OCI-LY3 (cell line): ENCODE data around the gene S100A6.

Experiments
- H2AFZ ChIP-seq: fragments of 200-600, 300-600 bp; shearing (Covaris generic); 2 replicates; pipeline ENCODE4 v1.6.0; 2014; ENCODE audit warnings: antibody characterized with exemption, low read depth, low read length
- H3K27ac ChIP-seq: fragments of 200-600, 300-600 bp; sonication (generic); 2 replicates; pipeline ENCODE4 v1.5.1; 2014; ENCODE audit warnings: mild to moderate bottlenecking, low read length, moderate library complexity, mixed read lengths
- H3K27me3 ChIP-seq: fragments of 200-600, 300-600 bp; sonication (generic); 2 replicates; pipeline ENCODE4 v1.6.1; 2014; ENCODE audit warnings: low read depth, low read length, mixed read lengths
- H3K36me3 ChIP-seq: fragments of 200-600, 300-600 bp; sonication (generic); replicated peaks from 2 replicates; pipeline ENCODE3; 2014; ENCODE audit warnings: low read depth, low read length, mixed read lengths
- H3K4me1 ChIP-seq: fragments of 300-600, 200-600 bp; sonication (generic); 2 replicates; pipeline ENCODE4 v1.6.1; 2014; ENCODE audit warnings: low read length, mixed read lengths
- H3K4me2 ChIP-seq: fragments of 200-600, 300-600 bp; sonication (generic); 2 replicates; pipeline ENCODE4 v1.6.1; 2014; ENCODE audit warnings: low read length, mixed read lengths
- H3K4me3 ChIP-seq: fragments of 300-600, 200-600 bp; sonication (generic); 2 replicates; pipeline ENCODE4 v1.5.1; 2014; ENCODE audit warnings: antibody characterized with exemption, mild to moderate bottlenecking, low read length, moderate library complexity
- H3K79me2 ChIP-seq: fragments of 300-600, 200-600 bp; shearing (Covaris generic); 2 replicates; pipeline ENCODE4 v1.6.1; 2014; ENCODE audit warnings: mild to moderate bottlenecking, low read length, mixed read lengths
- H3K9ac ChIP-seq: fragments of 300-600, 200-600 bp; shearing (Covaris generic); 2 replicates; pipeline ENCODE4 v1.6.0; 2014; ENCODE audit warnings: mild to moderate bottlenecking, low read length, moderate library complexity
- H3K9me3 ChIP-seq: fragments of 200-600, 300-600 bp; shearing (Covaris generic); 2 replicates; pipeline ENCODE4 v1.6.1; 2014; ENCODE audit warnings: low read length, mixed read lengths; ENCODE audit not compliant: insufficient read depth
- H4K20me1 ChIP-seq: fragments of 200-600, 300-600 bp; sonication (generic); 2 replicates; pipeline ENCODE4 v1.6.1; 2016; ENCODE audit warnings: low read length, mixed read lengths; ENCODE audit not compliant: insufficient read depth
- CTCF ChIP-seq: fragments of 200-600, 300-600 bp; sonication (generic); IDR thresholded peaks from 2 replicates; pipeline ENCODE4 v1.5.1; 2014; ENCODE audit warnings: antibody characterized with exemption, low read length, low read depth
- EZH2phosphoT487 ChIP-seq: fragments of 200-600 bp; shearing (Covaris generic); IDR thresholded peaks from 2 replicates; pipeline ENCODE4 v1.6.1; 2018; ENCODE audit warnings: antibody characterized with exemption, mixed run types, low read depth

Gene S100A6

GRCh38 chr1:153510984-153511410 lies 24.8 kb downstream of the S100A6 start:
- Histone ChIP-seq H3K27me3 (no peaks in the 10 kb centered on the region), H3K9ac (peak overlapping the region; percentile 34; the same call in 1 of the 2 replicates), H4K20me1 (no peaks in the 10 kb centered on the region), H3K4me1 (peaks cover 11% of the 10 kb centered on the region), H3K4me3 (no peak overlapping the region), H3K27ac (no peak overlapping the region), H3K79me2 (no peaks in the 10 kb centered on the region), H3K36me3 (no peaks in the 10 kb centered on the region), H2AFZ (peak overlapping the region; percentile 77), H3K4me2 (peak overlapping the region; percentile 54), H3K9me3 (no peaks in the 10 kb centered on the region)
- peak; percentile 98 for TF ChIP-seq CTCF
- no peak for TF ChIP-seq EZH2phosphoT487

DNA sequence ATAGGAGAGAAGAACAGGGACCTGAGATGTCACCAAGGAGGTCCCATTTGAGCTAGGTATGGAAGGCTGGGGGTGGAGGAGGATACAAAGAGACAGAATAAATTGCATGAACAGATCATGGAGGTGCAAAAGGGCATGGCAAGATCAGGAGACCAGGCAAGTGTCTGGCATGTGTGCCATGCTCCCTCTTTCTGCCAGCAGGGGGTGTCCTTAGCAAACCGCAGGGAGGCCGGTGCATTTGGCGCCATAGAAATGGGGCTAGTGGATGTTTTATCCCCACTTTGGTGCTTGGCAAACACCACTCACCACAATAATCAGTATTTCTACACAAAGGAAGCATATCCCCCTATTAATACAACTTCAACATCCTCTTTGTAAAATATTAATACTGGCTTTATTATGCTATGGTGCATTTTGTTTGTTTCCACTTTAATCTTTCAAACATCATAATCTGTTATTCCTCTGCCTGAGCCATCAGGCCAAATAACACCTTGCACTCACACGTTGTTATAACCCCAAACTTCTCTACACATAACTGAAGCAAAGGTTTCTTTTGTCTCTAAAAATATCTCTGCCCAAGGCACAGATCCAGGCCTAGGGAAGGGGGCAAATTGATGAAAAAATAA lies 25.9 kb downstream of the S100A6 start:
- no peaks in the 10 kb centered on the region for H3K36me3 ChIP-seq
- no peaks in the 10 kb centered on the region for H3K9me3 ChIP-seq
- peaks cover 11% of the 10 kb centered on the region for H3K4me1 ChIP-seq
- no peaks in the 10 kb centered on the region for H3K79me2 ChIP-seq
- TF ChIP-seq EZH2phosphoT487 (no peak), CTCF (peak; percentile 94)
- H4K20me1 ChIP-seq = no peaks in the 10 kb centered on the region
- H3K4me3 ChIP-seq = no peak overlapping the region
- no peak overlapping the region for H3K27ac ChIP-seq
- no peak overlapping the region for H3K9ac ChIP-seq
- H2AFZ ChIP-seq = no peak overlapping the region
- no peaks in the 10 kb centered on the region for H3K27me3 ChIP-seq
- H3K4me2 ChIP-seq = no peak overlapping the region

DNA sequence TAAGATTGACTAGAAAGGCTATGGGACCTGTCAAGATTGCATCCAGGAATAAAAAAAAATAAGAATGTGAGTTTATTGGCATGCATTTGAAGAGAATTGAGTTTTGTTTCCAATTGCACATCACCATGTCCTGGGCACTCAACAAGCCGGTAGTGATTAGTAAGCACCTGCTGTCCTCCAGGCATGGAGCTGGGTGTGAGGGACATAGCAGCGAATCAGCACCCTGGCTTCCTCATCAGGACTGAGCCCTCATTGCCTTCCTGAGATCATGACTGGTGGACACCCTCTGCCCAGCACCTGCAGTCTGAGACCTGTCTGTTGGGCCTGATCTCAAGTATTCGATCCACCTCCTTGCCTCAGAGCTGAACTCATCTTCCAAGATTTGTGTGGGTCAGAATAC lies 26.8 kb downstream of the S100A6 start:
- Histone ChIP-seq H3K9me3 (no peaks in the 10 kb centered on the region), H3K36me3 (no peaks in the 10 kb centered on the region), H3K4me1 (peaks cover 11% of the 10 kb centered on the region), H3K79me2 (no peaks in the 10 kb centered on the region), H2AFZ (no peak overlapping the region), H3K4me3 (no peak overlapping the region), H3K27me3 (0 out of 2 replicates have a peak, but pooled peaks cover 3% of the 10 kb centered on the region), H3K9ac (no peak overlapping the region), H3K27ac (no peak overlapping the region), H3K4me2 (no peak overlapping the region), H4K20me1 (no peaks in the 10 kb centered on the region)
- no peak for TF ChIP-seq EZH2phosphoT487
- no peak for TF ChIP-seq CTCF

DNA sequence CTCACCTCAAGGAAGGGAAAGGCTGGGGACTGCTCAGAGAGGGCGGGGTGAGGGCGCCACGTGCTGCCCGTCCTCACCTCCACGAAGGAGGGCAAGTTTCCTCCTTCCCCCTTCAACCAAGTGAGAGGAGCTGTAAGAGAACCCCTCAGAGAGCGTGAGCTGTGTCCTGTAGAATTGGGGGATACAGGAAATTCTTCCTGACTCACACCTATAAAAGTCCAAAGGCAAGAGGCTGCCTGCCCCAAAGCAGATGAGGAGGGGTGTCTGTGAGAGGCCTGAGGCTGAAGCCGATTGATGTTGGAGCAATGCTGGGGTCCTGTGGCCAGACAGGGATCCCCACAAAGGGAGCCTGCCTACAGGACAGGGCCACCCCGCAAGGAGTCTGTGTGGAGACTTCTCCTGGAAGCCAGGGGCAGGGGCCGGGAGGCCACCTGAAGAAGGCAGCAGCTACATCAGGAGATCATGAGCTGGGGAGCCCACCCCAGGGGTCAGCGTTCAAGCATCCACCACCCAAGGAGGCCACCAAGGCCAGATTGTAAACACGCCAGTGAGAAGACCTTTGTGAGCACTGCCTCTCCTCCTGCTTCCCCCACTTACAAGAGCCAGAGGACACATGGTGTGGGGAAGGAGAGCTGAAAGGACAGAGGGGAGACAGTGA lies 27.7 kb downstream of the S100A6 start:
- Histone ChIP-seq H3K27ac (no peak overlapping the region), H3K27me3 (0 out of 2 replicates have a peak, but pooled peaks cover 3% of the 10 kb centered on the region), H3K79me2 (no peaks in the 10 kb centered on the region), H3K36me3 (no peaks in the 10 kb centered on the region), H3K9me3 (no peaks in the 10 kb centered on the region), H4K20me1 (no peaks in the 10 kb centered on the region), H3K4me3 (no peak overlapping the region), H3K9ac (no peak overlapping the region), H3K4me1 (peaks cover 11% of the 10 kb centered on the region), H3K4me2 (no peak overlapping the region), H2AFZ (no peak overlapping the region)
- TF ChIP-seq CTCF (no peak), EZH2phosphoT487 (no peak)
